H9 (cell line): ENCODE measurements around the gene RND2. TPM values are rescaled to one million over a fixed set of nuclear protein-coding genes. Genes with fewer than 3 reads are reported as not detected.

Experiments used
- DNase-seq: peaks from one replicate; pipeline ENCODE4 v3.0.0-alpha.2; 2017
- H2AFZ ChIP-seq: one replicate; pipeline ENCODE4 v1.6.1; 2013; ENCODE audit warnings: mild to moderate bottlenecking, low read length, control low read depth, moderate library complexity
- H2AK5ac ChIP-seq: 2 replicates; pipeline ENCODE4 v1.6.1; 2013; ENCODE audit warnings: low read length, control low read depth, mixed read lengths; ENCODE audit not compliant: insufficient read length
- H2BK120ac ChIP-seq: one replicate; pipeline ENCODE4 v1.6.1; 2013; ENCODE audit warnings: low read depth, mild to moderate bottlenecking, low read length, control low read depth, inconsistent platforms; ENCODE audit not compliant: poor library complexity, severe bottlenecking
- H2BK12ac ChIP-seq: 2 replicates; pipeline ENCODE4 v1.6.1; 2013; ENCODE audit warnings: low read length, control low read depth, mixed read lengths, low read depth; ENCODE audit not compliant: insufficient read length
- H2BK15ac ChIP-seq: 2 replicates; pipeline ENCODE4 v1.6.1; 2013; ENCODE audit warnings: low read depth, low read length, control low read depth
- H2BK20ac ChIP-seq: one replicate; pipeline ENCODE4 v1.6.1; 2013; ENCODE audit warnings: low read depth, mild to moderate bottlenecking, low read length, control low read depth, inconsistent platforms; ENCODE audit not compliant: poor library complexity, severe bottlenecking
- H2BK5ac ChIP-seq: 2 replicates; pipeline ENCODE4 v1.6.1; 2013; ENCODE audit warnings: low read length, control low read depth, mixed read lengths; ENCODE audit not compliant: insufficient read length
- H3K14ac ChIP-seq: 2 replicates; pipeline ENCODE4 v1.6.1; 2013; ENCODE audit warnings: low read length, control low read depth; ENCODE audit not compliant: insufficient read depth
- H3K18ac ChIP-seq: 2 replicates; pipeline ENCODE4 v1.6.1; 2013; ENCODE audit warnings: low read depth, mild to moderate bottlenecking, mixed read lengths, low read length, control low read depth; ENCODE audit not compliant: insufficient read length
- H3K23ac ChIP-seq: 2 replicates; pipeline ENCODE4 v1.6.1; 2013; ENCODE audit warnings: low read length, control low read depth, mixed read lengths, low read depth; ENCODE audit not compliant: insufficient read length
- H3K23me2 ChIP-seq: 2 replicates; pipeline ENCODE4 v1.6.1; 2013; ENCODE audit warnings: low read depth, mild to moderate bottlenecking, mixed read lengths, low read length, control low read depth; ENCODE audit not compliant: insufficient read length, poor library complexity, severe bottlenecking
- H3K27ac ChIP-seq: 2 replicates; pipeline ENCODE4 v1.5.1; 2013; ENCODE audit warnings: low read length, control low read depth, mixed read lengths, low read depth; ENCODE audit not compliant: insufficient read length
- H3K27me3 ChIP-seq: 2 replicates; pipeline ENCODE4 v1.6.1; 2013; ENCODE audit warnings: low read length, control low read depth, inconsistent platforms; ENCODE audit not compliant: insufficient read depth
- H3K4ac ChIP-seq: 2 replicates; pipeline ENCODE4 v1.6.1; 2013; ENCODE audit warnings: low read depth, mild to moderate bottlenecking, control low read depth, inconsistent platforms, low read length, moderate library complexity
- H3K4me1 ChIP-seq: 2 replicates; pipeline ENCODE4 v1.6.1; 2013; ENCODE audit warnings: low read length, control low read depth, inconsistent platforms; ENCODE audit not compliant: insufficient read depth
- H3K4me2 ChIP-seq: 2 replicates; pipeline ENCODE4 v1.6.1; 2013; ENCODE audit warnings: low read length, control low read depth, mixed read lengths; ENCODE audit not compliant: insufficient read length, insufficient read depth
- H3K56ac ChIP-seq: 2 replicates; pipeline ENCODE4 v1.6.1; 2013; ENCODE audit warnings: low read depth, mild to moderate bottlenecking, mixed read lengths, low read length, control low read depth; ENCODE audit not compliant: insufficient read length
- H3K79me1 ChIP-seq: 2 replicates; pipeline ENCODE4 v1.6.1; 2013; ENCODE audit warnings: low read depth, mild to moderate bottlenecking, moderate library complexity, low read length, control low read depth, inconsistent platforms; ENCODE audit not compliant: insufficient read depth, poor library complexity, severe bottlenecking
- H3K79me2 ChIP-seq: 2 replicates; pipeline ENCODE4 v1.6.1; 2013; ENCODE audit warnings: low read length, control low read depth, inconsistent platforms; ENCODE audit not compliant: insufficient read depth
- H3K9ac ChIP-seq: 2 replicates; pipeline ENCODE4 v1.6.1; 2013; ENCODE audit warnings: low read length, control low read depth, mixed read lengths; ENCODE audit not compliant: insufficient read length; ENCODE audit errors: extremely low read depth
- H3K9me3 ChIP-seq: one replicate; pipeline ENCODE4 v1.6.1; 2013; ENCODE audit warnings: low read depth, low read length, inconsistent platforms; ENCODE audit not compliant: control insufficient read depth
- H3T11ph ChIP-seq: one replicate; pipeline ENCODE4 v1.6.1; 2013; ENCODE audit warnings: mild to moderate bottlenecking, low read length, control low read depth, inconsistent platforms
- H4K20me1 ChIP-seq: one replicate; pipeline ENCODE4 v1.6.1; 2013; ENCODE audit not compliant: control insufficient read depth, insufficient read length, insufficient read depth
- H4K5ac ChIP-seq: 2 replicates; pipeline ENCODE4 v1.6.1; 2013; ENCODE audit warnings: low read depth, mild to moderate bottlenecking, mixed read lengths, low read length, control low read depth; ENCODE audit not compliant: insufficient read length
- H4K8ac ChIP-seq: replicated peaks from 2 replicates; pipeline ENCODE4 v1.6.1; 2013; ENCODE audit warnings: low read length, control low read depth, mixed read lengths, low read depth; ENCODE audit not compliant: insufficient read length
- H4K91ac ChIP-seq: 2 replicates; pipeline ENCODE4 v1.6.1; 2013; ENCODE audit warnings: low read depth, mild to moderate bottlenecking, moderate library complexity, mixed read lengths, low read length, control low read depth; ENCODE audit not compliant: insufficient read length
- H3K27ac Mint-ChIP-seq, 3 experiments: 2 replicates in 2 of 3; 3 replicates in 1 of 3; pipeline ENCODE4 v1.8.0; 2020 to 2021; ENCODE audit warnings: mixed read lengths in 3 of 3, mild to moderate bottlenecking in 1 of 3, moderate library complexity in 1 of 3
- H3K27me3 Mint-ChIP-seq: 2 replicates; pipeline ENCODE4 v1.8.0; 2021; ENCODE audit warnings: low read depth, mild to moderate bottlenecking, moderate library complexity, mixed read lengths
- H3K36me3 Mint-ChIP-seq, 3 experiments: 2 replicates in 2 of 3; 3 replicates in 1 of 3; pipeline ENCODE4 v1.8.0; 2020 to 2021; ENCODE audit warnings: low read depth in 3 of 3, mixed read lengths in 3 of 3; ENCODE audit not compliant: insufficient read depth in 1 of 3
- H3K4me1 Mint-ChIP-seq, 2 experiments: 2 replicates each; pipeline ENCODE4 v1.8.0; 2020; ENCODE audit warnings: mixed read lengths in 2 of 2
- H3K4me3 Mint-ChIP-seq, 2 experiments: 2 replicates in 1 of 2; 3 replicates in 1 of 2; pipeline ENCODE4 v1.8.0; 2020 to 2021; ENCODE audit warnings: mild to moderate bottlenecking in 2 of 2, mixed read lengths in 2 of 2, moderate library complexity in 1 of 2
- H3K9me3 Mint-ChIP-seq, 2 experiments: 2 replicates in 1 of 2; 3 replicates in 1 of 2; pipeline ENCODE4 v1.8.0; 2020; ENCODE audit warnings: mild to moderate bottlenecking in 2 of 2, mixed read lengths in 2 of 2, moderate library complexity in 1 of 2
- WGBS: extraction: QIAGEN DNeasy Blood & Tissue Kit; methylation state at CpG from one replicate; pipeline ENCODE4 v1.1.7; 2013; ENCODE audit warnings: missing lambda C conversion rate, low lambda C conversion rate, mixed read lengths; ENCODE audit not compliant: insufficient read length; ENCODE audit errors: extremely low coverage; 5-methylcytosine and 5-hydroxymethylcytosine counted together
- total RNA-seq: library from RNA; stranded (reverse); gene quantifications from 2 replicates; pipeline ENCODE4 v1.2.1, GENCODE V29; 2021
- TF ChIP-seq, protein P1 (sequence below): fragments of 200-600 bp; sonication (generic); conservative IDR thresholded peaks from 3 replicates; pipeline ENCODE4 v1.8.0; 2021; ENCODE audit warnings: antibody characterized with exemption, mild to moderate bottlenecking

RND2 gene
- total RNA-seq, 1 experiment from 2014 or later, result 47.8 TPM

- Mint-ChIP-seq H3K36me3 (peaks cover 11 to 47% (median 45%) of the 10 kb centered on the region in 3 experiments; a peak in 6 of 7 replicates), H3K4me1 (peaks cover 27 to 49% of the 10 kb centered on the region in 2 experiments), H3K27ac (peak overlapping the region; percentile 34 to 79 (median 34); a peak in 5 of 7 replicates), H3K27me3 (no peaks in the 10 kb centered on the region), H3K9me3 (no peaks in the 10 kb centered on the region), H3K4me3 (peak overlapping the region; percentile 97 to 98; a peak in 4 of 5 replicates)
- TF ChIP-seq, protein P1, sequence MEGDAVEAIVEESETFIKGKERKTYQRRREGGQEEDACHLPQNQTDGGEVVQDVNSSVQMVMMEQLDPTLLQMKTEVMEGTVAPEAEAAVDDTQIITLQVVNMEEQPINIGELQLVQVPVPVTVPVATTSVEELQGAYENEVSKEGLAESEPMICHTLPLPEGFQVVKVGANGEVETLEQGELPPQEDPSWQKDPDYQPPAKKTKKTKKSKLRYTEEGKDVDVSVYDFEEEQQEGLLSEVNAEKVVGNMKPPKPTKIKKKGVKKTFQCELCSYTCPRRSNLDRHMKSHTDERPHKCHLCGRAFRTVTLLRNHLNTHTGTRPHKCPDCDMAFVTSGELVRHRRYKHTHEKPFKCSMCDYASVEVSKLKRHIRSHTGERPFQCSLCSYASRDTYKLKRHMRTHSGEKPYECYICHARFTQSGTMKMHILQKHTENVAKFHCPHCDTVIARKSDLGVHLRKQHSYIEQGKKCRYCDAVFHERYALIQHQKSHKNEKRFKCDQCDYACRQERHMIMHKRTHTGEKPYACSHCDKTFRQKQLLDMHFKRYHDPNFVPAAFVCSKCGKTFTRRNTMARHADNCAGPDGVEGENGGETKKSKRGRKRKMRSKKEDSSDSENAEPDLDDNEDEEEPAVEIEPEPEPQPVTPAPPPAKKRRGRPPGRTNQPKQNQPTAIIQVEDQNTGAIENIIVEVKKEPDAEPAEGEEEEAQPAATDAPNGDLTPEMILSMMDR, result no peak
- Histone ChIP-seq H3K4ac (no peak overlapping the region), H2BK20ac (no peak overlapping the region), H3K79me1 (no peaks in the 10 kb centered on the region), H3K23me2 (peaks cover 5% of the 10 kb centered on the region), H3K4me1 (peaks cover 3% of the 10 kb centered on the region), H3K27me3 (no peaks in the 10 kb centered on the region), H4K8ac (no peak overlapping the region), H2BK5ac (no peak overlapping the region), H2BK120ac (no peak overlapping the region), H2BK15ac (no peak overlapping the region), H4K91ac (no peak overlapping the region), H3T11ph (no peak overlapping the region), H2AFZ (no peak overlapping the region), H3K79me2 (no peaks in the 10 kb centered on the region; the same call in 1 of the 2 replicates), H3K9me3 (no peaks in the 10 kb centered on the region), H4K5ac (no peak overlapping the region), H3K27ac (no peak overlapping the region), H4K20me1 (no peaks in the 10 kb centered on the region), H2AK5ac (no peak overlapping the region), H3K4me2 (peak overlapping the region; percentile 25), H3K14ac (no peak overlapping the region), H3K9ac (no peak overlapping the region), H3K23ac (no peak overlapping the region), H3K18ac (no peak overlapping the region), H2BK12ac (no peak overlapping the region), H3K56ac (no peak overlapping the region)
- DNase-seq, result no peak
- no CpG with 5 or more reads among the region's 7 CpGs for WGBS
Measured at GRCh38 chr17:43019418-43019817, 5.6 kb upstream of the RND2 start.
